ENCODE results near the gene ST6GAL1.
"Not testable (repeated sequence)": the region's sequence is repeated elsewhere in the genome, so short reads cannot be mapped to it uniquely, and the experiment has no call there.

The ST6GAL1 gene

GRCh38 chr3:186930143-186930640 lies at the start of gene ST6GAL1:
Gene ST6GAL1 (plus strand): TSS chr3:186930526. CDS start chr3:187042704, 112,178 bp downstream.
- peak; percentile 59 to 79 for DNase-seq

- no peak for DNase-seq
Observed at GRCh38 chr3:186882150-186882524, 48.2 kb upstream of the ST6GAL1 start.

GRCh38 chr3:186882881-186883685 lies 47.2 kb upstream of the ST6GAL1 start:
- DNase-seq = peak; percentile 58 to 89

- DNase-seq = no peak
Observed at GRCh38 chr3:186883686-186884058, 46.7 kb upstream of the ST6GAL1 start.

GRCh38 chr3:186884868-186885267 lies 45.5 kb upstream of the ST6GAL1 start:
- not testable (repeated sequence) for DNase-seq

- no peak for DNase-seq
Observed at GRCh38 chr3:186886202-186886981, 43.9 kb upstream of the ST6GAL1 start.

- not testable (repeated sequence) for DNase-seq
Observed at GRCh38 chr3:186887507-186887938, 42.8 kb upstream of the ST6GAL1 start.

- no peak for DNase-seq
Observed at GRCh38 chr3:186888569-186888968, 41.8 kb upstream of the ST6GAL1 start.

- not testable (repeated sequence) for DNase-seq
Observed at GRCh38 chr3:186889698-186890097, 40.6 kb upstream of the ST6GAL1 start.

GRCh38 chr3:186890911-186891310 lies 39.4 kb upstream of the ST6GAL1 start:
- DNase-seq = no peak

- not testable (repeated sequence) for DNase-seq
Observed at GRCh38 chr3:186893071-186893470, 37.3 kb upstream of the ST6GAL1 start.

GRCh38 chr3:186895406-186895805 lies 34.9 kb upstream of the ST6GAL1 start:
- DNase-seq = no peak

- DNase-seq = no peak
Observed at GRCh38 chr3:186896006-186896405, 34.3 kb upstream of the ST6GAL1 start.

- no peak for DNase-seq
Observed at GRCh38 chr3:186896875-186897274, 33.5 kb upstream of the ST6GAL1 start.

- no peak for DNase-seq
Observed at GRCh38 chr3:186901135-186901734, 29.1 kb upstream of the ST6GAL1 start.

- no peak for DNase-seq
Observed at GRCh38 chr3:186902154-186902553, 28.2 kb upstream of the ST6GAL1 start.

- DNase-seq = no peak
Observed at GRCh38 chr3:186902713-186903112, 27.6 kb upstream of the ST6GAL1 start.

- not testable (repeated sequence) for DNase-seq
Observed at GRCh38 chr3:186903676-186904075, 26.6 kb upstream of the ST6GAL1 start.

- DNase-seq = not testable (repeated sequence)
Observed at GRCh38 chr3:186907075-186907474, 23.3 kb upstream of the ST6GAL1 start.

- no peak for DNase-seq
Observed at GRCh38 chr3:186909078-186909853, 21.1 kb upstream of the ST6GAL1 start.

- DNase-seq = no peak
Observed at GRCh38 chr3:186915806-186916796, 14.2 kb upstream of the ST6GAL1 start.
